GM12878 (cell line): ENCODE data around the gene MLLT3.

Experiments used
- CHD4 ChIP-seq: fragments of 200-600 bp; sonication (generic); IDR thresholded peaks from 2 replicates; pipeline ENCODE4 v1.6.1; 2016; ENCODE audit warnings: mild to moderate bottlenecking
- SP1 ChIP-seq: IDR thresholded peaks from one replicate; pipeline ENCODE4 v1.6.1; 2011; ENCODE audit warnings: low read depth, low read length

- no peak for TF ChIP-seq SP1
- no peak for TF ChIP-seq CHD4
Observed at GRCh38 chr9:20309124-20309523, 313.2 kb downstream of the MLLT3 start.
